Esophagus muscularis mucosa (tissue), 4 donors: ENCODE results near the gene HIF1AN.

Source experiments
- CTCF ChIP-seq, 3 experiments: fragments of 200-600 bp in 2 of 3; fragments of 450-650 bp in 1 of 3; sonication (generic) in 2 of 3; IDR thresholded peaks; one replicate each; pipeline ENCODE4 v1.5.1; 2017 to 2019; ENCODE audit warnings: antibody characterized with exemption in 3 of 3, mild to moderate bottlenecking in 2 of 3, moderate library complexity in 1 of 3
- EP300 ChIP-seq: sonication (generic); formaldehyde crosslinking; IDR thresholded peaks from one replicate; pipeline ENCODE4 v1.6.1; 2017; ENCODE audit warnings: antibody characterized with exemption
- POLR2A ChIP-seq: fragments of 450-650 bp; IDR thresholded peaks from one replicate; pipeline ENCODE4 v1.6.1; 2017; ENCODE audit warnings: antibody characterized with exemption, moderate library complexity, mild to moderate bottlenecking, low read depth
- POLR2AphosphoS5 ChIP-seq, 2 donors: sonication (generic); formaldehyde crosslinking; IDR thresholded peaks; one replicate each; pipeline ENCODE4 v1.6.1; 2017; ENCODE audit warnings: antibody characterized with exemption in 2 of 2

GRCh38 chr10:100576282-100576635 is 40.5 kb downstream of the HIF1AN start:
- TF ChIP-seq CTCF (IDR thresholded peaks at IDR 0.05) (no peak), POLR2AphosphoS5 (IDR thresholded peaks at IDR 0.05) (no peak), POLR2A (no peak), EP300 (no peak)
